NCI-H2196 treated with DMSO at 0.1 percent for 48 hours (cell line): ENCODE data around the gene DCTN4.

Experiments
- DNase-seq: peaks from one replicate; lab custom pipeline; 2025; ENCODE audit not compliant: unreplicated experiment; lab: John Stamatoyannopoulos, UW

DCTN4 gene

DNA sequence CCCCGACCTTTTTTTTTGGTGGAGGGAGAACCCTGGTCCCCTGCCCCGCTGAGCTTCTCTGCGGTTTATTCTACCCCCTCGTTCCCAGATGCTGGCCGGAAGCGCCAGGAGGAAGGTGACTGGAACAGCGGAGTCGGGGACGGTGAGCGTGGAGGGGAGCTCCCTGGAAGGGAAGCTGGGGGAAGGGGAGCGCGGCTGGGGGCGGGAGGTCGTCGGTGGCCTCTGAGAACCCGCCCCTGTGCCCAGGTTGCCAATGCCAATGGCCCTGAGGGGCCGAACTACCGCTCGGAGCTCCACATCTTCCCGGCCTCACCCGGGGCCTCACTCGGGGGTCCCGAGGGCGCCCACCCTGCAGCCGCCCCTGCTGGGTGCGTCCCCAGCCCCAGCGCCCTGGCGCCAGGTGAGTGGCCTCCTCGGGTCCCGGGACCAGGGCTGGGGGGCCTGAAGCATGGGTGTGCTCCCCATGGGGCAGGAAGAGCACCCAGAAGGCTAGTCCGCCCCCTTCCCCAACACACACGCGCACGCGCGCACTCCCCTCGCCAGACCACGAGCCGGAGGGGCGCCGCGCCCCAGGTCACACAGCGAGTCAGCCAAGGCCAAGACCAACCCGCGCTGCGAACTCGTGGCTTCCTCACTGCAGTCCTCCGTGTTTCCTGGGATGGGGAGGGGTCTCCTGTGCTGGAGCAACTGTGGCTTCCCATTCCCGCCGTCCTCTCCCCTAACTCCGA, 87.1 kb downstream of the DCTN4 start:
- DNase-seq, result no peak

DNA sequence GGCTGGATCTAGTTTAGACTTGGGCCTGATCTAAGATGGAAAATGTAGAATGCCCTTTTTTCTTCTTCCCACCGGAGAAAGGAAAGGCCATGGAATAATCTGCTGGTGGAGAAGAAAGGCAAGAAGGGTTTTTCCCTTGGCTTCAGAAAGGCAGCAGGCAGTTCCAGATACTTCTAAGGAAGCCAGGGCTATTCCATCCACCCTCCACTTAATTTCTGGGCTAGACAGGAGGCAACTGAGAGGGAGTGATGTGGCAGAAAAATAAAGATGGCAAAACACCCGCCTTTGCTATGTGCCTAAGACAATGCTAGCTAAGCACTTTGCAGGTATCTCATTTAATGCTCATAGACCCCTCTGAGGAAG, 87.9 kb downstream of the DCTN4 start:
- no peak for DNase-seq

DNA sequence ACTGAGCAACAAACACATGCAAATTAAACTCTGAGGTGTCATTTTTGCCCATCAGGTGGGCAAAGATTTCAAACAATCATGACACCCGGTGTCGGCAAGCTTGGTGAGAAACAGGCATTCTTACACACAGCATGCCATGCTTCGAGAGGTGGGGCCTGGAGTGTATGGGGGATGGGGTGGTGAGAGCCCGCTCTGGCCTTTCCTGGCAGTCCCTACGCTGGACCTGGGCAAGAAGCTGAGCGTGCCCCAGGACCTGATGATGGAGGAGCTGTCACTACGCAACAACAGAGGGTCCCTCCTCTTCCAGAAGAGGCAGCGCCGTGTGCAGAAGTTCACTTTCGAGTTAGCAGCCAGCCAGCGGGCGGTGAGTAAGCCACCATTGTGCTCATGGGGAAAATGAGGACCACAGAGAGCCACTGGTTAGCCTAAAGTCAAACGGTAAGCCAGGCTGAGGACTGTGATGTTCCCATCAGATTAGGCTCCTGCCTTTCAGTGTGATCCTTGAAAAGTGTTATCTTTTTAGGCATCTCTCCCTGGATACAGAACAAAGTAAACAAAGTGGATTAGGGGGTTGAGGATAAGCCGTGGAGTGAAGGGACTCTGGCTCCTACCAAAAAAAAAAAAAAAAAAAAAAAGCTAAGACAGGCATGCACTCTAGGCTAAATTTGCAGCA, 88.4 kb downstream of the DCTN4 start:
- DNase-seq, result no peak

DNA sequence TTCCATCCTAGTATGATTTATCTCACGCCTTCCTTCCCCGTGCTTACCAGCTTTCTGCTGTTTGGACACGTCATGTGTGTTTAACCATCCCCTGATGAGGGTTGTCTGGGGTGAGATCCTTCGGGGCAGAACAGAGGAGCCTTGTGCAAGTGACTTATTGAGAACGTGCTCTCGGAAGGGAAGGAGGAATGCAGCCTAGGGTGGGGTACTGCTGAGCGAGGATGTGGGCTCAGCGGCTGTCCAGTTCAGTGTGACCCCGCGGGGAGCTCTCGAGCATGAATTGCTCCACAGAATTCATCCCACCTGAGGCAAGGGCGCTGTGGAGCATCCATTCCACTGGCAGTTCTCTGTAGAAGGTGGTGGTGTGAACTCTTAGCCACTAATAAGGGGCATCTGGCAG, 93.8 kb downstream of the DCTN4 start:
- DNase-seq, result no peak

DNA sequence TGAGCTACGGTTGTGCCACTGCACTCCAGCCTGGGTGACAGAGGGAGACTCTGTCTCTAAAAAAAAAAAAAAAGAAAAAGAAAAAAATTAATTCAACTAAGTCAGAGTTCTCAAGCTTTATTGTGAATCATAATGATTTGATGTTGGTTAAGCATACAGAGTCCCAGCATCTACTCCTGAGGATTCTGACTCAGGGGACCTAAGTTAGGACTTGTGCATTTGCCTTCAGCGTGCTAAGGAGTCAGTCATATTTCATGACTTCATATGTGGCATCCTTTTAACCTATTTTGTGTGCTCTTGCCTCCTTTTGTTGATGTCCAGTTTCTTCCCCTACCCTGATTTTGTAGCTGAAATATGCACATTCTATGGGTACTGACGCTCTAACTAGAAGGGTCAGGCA, 94.9 kb downstream of the DCTN4 start:
- no peak for DNase-seq

DNA sequence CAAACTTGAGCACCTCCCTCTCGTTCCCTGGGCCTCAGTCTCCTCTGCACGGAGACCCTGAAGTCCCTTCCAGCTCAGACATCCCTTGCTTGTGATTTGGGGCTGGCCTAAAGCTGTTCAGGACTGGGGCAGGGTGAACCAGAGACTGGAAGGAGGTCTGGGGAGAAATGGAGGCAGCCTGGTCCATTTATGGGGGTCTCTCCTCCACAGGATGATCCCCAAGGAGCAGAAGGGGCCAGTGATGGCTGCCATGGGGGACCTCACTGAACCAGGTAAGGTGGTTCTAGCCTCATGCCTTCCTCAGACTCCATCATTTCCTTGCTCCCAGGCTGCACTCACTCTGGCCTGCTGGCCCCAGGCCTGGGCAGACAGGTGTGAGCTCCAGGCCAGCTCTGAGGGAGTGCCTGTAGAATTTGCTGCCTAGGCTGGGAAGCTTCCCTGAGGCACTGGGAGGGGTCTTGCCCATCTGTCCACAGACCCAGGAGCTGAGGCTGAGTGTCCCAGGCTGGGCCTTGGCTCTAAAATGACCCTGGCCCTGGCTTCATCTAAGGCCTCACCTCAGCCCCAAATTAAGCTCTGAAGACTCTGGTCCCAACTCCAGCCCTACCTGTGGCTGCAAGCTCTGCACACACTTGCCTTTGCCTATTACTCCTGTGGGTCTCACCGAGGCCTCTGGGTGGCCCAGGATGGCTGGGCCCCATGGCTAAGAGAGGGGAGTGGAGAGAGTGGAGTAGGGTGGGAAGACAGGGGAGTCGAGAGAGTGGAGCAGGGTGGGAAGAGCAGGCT, 95.9 kb downstream of the DCTN4 start:
- no peak for DNase-seq

DNA sequence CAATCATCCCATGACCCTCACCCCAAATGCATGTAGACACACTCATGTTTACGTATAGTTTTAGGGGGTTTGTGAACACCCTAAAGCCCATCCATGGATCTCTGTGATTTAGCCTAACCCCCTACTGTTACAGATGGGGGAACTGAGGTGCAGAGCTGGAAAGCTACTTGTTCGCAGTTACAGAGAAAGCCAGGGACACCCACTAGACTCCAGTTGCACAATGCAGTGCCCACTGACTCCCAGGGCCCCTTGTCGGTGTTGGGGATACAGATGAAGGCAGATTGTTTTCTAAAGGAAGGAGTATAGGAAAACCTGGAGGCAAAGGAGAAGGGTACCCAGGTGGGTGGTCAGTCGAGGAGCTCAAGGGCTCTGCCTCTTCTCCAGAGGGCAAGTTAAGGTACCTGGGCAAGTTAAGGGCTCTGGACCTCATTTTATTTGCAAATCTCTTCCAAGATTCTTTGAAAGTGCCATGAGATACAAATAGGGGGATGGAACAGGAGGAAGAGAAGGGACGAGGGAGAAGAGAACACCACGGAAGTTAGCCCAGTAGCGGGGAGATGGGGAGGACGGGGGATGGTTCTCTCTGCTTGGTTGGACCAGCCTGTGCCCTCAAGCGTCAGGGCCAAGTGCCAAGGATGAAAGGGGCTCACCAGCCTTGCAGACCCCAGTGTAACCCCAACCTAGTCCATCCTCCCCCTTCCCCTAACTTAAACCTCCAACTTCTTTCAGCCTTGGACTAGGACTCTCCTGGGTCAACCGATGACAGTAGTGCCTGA, 96.8 kb downstream of the DCTN4 start:
- no peak for DNase-seq

DNA sequence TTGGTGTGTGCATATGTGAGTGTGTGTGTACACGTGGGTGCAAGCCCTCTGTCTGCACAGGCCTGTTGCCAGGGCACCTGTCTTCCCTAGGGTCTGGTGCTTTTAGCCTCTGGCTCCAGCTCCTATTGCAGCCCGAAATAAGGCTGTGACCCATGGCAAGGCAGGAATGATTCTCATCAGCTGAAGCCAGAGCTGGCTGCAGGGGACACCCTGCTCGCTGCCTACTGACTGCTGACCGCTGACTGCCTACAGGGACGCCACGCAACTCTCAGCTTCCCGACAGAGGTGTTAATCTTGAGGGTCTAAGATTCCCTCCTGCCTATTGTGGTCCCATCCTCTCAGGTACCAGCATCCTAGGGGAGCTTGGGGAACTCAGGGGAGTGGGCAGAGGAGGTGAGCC, 97.7 kb downstream of the DCTN4 start, which contains the start of gene MYOZ3:
Gene MYOZ3 (plus strand): TSS at position 166 of the 400 bp plus-strand sequence. CDS start 1,691 bp downstream, outside the sequence.
- DNase-seq, result no peak

DNA sequence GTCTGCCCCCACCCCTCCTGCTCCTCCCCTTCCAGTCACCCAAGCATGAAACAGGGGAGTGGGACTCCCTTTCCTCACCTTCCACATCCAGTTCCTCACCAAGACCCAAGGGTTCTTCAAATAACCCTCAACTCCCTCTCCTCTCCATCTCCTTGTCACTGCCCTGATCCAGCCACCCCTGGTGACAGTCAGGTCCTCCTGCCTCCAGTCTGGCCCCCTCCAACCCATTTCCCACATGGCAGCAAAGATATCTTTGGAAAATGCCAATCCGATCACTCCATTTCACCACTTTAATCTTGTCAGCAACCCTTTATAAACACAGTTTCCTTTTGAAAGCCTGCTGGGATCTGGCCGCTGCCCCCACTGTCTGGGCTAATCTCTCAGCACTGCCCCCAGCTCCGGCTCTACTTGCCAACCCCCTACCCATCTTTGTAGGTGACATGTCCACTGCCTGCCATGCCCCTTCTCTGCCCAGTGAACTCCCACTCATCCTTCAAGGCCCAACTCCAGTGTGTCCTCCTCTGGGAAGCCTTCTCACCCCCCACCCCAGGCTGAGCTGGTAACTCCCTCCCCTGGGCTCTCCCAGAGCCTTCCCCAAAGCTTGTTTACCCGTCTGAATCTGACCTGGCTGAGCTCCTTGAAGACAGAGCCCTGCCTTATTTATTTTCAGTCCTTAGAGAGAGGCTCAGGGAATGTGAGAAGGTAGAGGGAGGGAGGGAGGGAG, 98.5 kb downstream of the DCTN4 start:
- DNase-seq, result no peak

DNA sequence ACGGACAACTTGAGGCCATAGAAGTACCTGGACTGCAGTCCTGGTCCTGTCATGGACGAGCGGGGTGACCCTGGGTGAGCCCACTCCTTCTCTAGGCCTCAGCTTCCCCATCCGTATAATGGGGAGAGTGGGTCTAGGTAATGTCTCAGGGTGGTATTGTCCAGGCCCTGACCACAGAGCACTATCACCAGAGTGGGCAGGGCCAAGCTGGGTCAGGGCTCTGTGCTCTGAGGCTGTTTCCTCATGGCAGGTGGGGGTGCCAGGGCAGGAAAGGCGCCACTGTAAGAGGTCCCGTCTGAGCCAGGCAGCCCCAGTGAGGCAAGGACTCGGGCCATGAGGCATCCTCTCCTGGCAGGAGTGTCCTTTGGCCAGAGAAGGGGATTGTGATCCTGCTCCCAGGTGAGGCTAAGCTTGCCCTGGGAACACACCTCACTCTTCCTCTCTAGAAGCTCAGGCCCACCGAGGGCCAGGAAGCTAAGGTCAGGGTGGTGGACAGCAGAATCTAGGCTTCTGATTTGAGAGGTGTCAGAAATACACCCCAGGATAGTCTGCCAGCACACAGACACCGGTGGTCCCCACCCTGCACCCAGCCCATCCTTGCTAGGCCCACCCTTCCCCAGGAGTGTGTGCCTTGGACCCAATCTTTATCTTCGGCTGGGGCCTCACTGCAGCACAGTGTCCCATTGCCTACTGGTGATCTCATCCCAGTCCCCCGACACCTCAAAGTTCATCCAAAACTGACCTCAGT, 99.3 kb downstream of the DCTN4 start:
- no peak for DNase-seq

DNA sequence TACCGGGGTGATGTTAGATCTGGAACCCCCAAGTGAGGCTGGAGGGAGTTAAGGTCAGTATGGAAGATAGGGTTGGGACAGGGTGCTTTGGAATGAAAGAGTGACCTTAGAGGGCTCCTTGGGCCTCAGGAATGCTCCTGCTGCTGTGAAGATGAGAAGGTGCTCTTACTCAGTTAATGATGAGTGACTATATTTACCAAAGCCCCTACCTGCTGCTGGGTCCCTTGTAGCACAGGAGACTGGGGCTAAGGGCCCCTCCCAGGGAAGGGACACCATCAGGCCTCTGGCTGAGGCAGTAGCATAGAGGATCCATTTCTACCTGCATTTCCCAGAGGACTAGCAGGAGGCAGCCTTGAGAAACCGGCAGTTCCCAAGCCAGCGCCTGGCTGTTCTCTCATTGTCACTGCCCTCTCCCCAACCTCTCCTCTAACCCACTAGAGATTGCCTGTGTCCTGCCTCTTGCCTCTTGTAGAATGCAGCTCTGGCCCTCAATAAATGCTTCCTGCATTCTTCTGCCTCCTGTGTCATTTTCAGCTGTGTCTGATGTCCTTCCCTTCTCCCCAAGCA, 100.0 kb downstream of the DCTN4 start:
- no peak for DNase-seq
